SK-N-SH treated with all-trans-retinoic acid at 6 μM for 48 hours (cell line): ENCODE results near the gene SAFB2.

ENCODE experiments used
- CSRNP3 ChIP-seq: fragments of 250-450 bp; sonication (Bioruptor Pico); IDR thresholded peaks from 2 replicates; pipeline ENCODE4 v1.5.1; 2021; ENCODE audit warnings: mild to moderate bottlenecking, moderate library complexity
- GLIS3 ChIP-seq: fragments of 250-450 bp; sonication (Bioruptor Pico); IDR thresholded peaks from 2 replicates; pipeline ENCODE4 v1.5.0; 2020; ENCODE audit warnings: mild to moderate bottlenecking, moderate library complexity
- OSR1 ChIP-seq: fragments of 250-450 bp; sonication (Bioruptor Pico); IDR thresholded peaks from 2 replicates; pipeline ENCODE4 v1.8.0; 2022; ENCODE audit warnings: moderate library complexity, mild to moderate bottlenecking, inconsistent platforms
- PATZ1 ChIP-seq: fragments of 250-450 bp; sonication (Bioruptor Pico); IDR thresholded peaks from 2 replicates; pipeline ENCODE4 v1.8.0; 2020; ENCODE audit warnings: mild to moderate bottlenecking, moderate library complexity, borderline replicate concordance
- POU6F1 ChIP-seq: fragments of 250-450 bp; sonication (Bioruptor Pico); IDR thresholded peaks from 2 replicates; pipeline ENCODE4 v1.8.0; 2021; ENCODE audit warnings: low read depth, mild to moderate bottlenecking, moderate library complexity, borderline replicate concordance
- PPARA ChIP-seq: fragments of 250-450 bp; sonication (Bioruptor Pico); IDR thresholded peaks from 2 replicates; pipeline ENCODE4 v1.5.0; 2020; ENCODE audit warnings: mild to moderate bottlenecking, borderline replicate concordance
- RARB ChIP-seq: fragments of 250-450 bp; sonication (Bioruptor Pico); IDR thresholded peaks from 2 replicates; pipeline ENCODE4 v1.8.0; 2021; ENCODE audit warnings: mild to moderate bottlenecking, moderate library complexity
- TCF4 ChIP-seq: fragments of 250-450 bp; sonication (Bioruptor Pico); IDR thresholded peaks from 2 replicates; pipeline ENCODE4 v1.8.0; 2021; ENCODE audit warnings: mild to moderate bottlenecking, moderate library complexity, borderline replicate concordance
- TOX ChIP-seq: fragments of 250-450 bp; sonication (Bioruptor Pico); IDR thresholded peaks from 2 replicates; pipeline ENCODE4 v1.8.0; 2021; ENCODE audit warnings: mild to moderate bottlenecking, moderate library complexity, borderline replicate concordance
- ZFP30 ChIP-seq: fragments of 450-650 bp; formaldehyde crosslinking; IDR thresholded peaks from 2 replicates; pipeline ENCODE4 v1.5.0; 2022; ENCODE audit warnings: mild to moderate bottlenecking, moderate library complexity
- ZNF565 ChIP-seq: fragments of 450-650 bp; formaldehyde crosslinking; conservative IDR thresholded peaks from 2 replicates; pipeline ENCODE4 v1.5.0; 2020; ENCODE audit warnings: low read depth, mild to moderate bottlenecking, moderate library complexity

GRCh38 chr19:5564930-5565329, 57.6 kb downstream of the SAFB2 start:
- TF ChIP-seq ZNF565 (no peak), PATZ1 (no peak), ZFP30 (no peak), GLIS3 (CRISPR knock-in tag) (no peak), RARB (CRISPR knock-in tag) (no peak), TCF4 (CRISPR knock-in tag) (no peak), CSRNP3 (CRISPR knock-in tag) (no peak), TOX (no peak), PPARA (CRISPR knock-in tag) (no peak), POU6F1 (CRISPR knock-in tag) (no peak), OSR1 (no peak)
